A673 (cell line): ENCODE results near the gene DVL3. TPM values are rescaled to one million over a fixed set of nuclear protein-coding genes. Genes with fewer than 3 reads are reported as not detected.

Source experiments
- BruUV-seq: library from RNA; stranded (reverse); fragments of 400-500 nt; replicated peaks from 2 replicates; lab custom pipeline; 2021; lab: Mats Ljungman, UMichigan
- CTCF ChIA-PET: fragments of 300-600 bp; sonication (Branson Sonifier 250); formaldehyde crosslinking; loops from one replicate; lab custom pipeline; 2022; ENCODE audit warnings: antibody characterized with exemption; lab: Charles Lee
- POLR2A ChIA-PET: fragments of 300-600 bp; sonication (Branson Sonifier 250); formaldehyde crosslinking; loops from one replicate; lab custom pipeline; 2022; ENCODE audit warnings: antibody characterized with exemption; ENCODE audit not compliant: low non-redundant PET; lab: Charles Lee
- DNase-seq: peaks from one replicate; pipeline ENCODE4 v3.0.0-alpha.2; 2015; ENCODE audit warnings: low spot score
- H3K27ac ChIP-seq: fragments of 200-600 bp; sonication (generic); 2 replicates; pipeline ENCODE4 v1.5.1; 2016; ENCODE audit warnings: mixed run types, low read depth, mild to moderate bottlenecking, mixed read lengths, antibody characterized with exemption, low read length; ENCODE audit not compliant: poor library complexity, severe bottlenecking
- H3K27me3 ChIP-seq: fragments of 200-600 bp; sonication (generic); replicated peaks from 2 replicates; pipeline ENCODE4 v1.6.1; 2017; ENCODE audit warnings: mixed run types, low read depth, mild to moderate bottlenecking, mixed read lengths, antibody characterized with exemption, low read length; ENCODE audit not compliant: insufficient read depth, poor library complexity
- H3K36me3 ChIP-seq: fragments of 200-600 bp; sonication (generic); 2 replicates; pipeline ENCODE4 v1.6.1; 2016; ENCODE audit warnings: mixed run types, mild to moderate bottlenecking, mixed read lengths, antibody characterized with exemption, low read length; ENCODE audit not compliant: insufficient read depth, poor library complexity, severe bottlenecking
- H3K4me1 ChIP-seq: fragments of 200-600 bp; sonication (generic); 2 replicates; pipeline ENCODE4 v1.6.1; 2017; ENCODE audit warnings: mixed run types, mild to moderate bottlenecking, mixed read lengths, antibody characterized with exemption, low read length; ENCODE audit not compliant: insufficient read depth, poor library complexity, severe bottlenecking
- H3K4me3 ChIP-seq: fragments of 200-600 bp; sonication (generic); 2 replicates; pipeline ENCODE4 v1.5.1; 2016; ENCODE audit warnings: low read depth, mixed run types, mild to moderate bottlenecking, mixed read lengths, low read length; ENCODE audit not compliant: poor library complexity, severe bottlenecking
- H3K9me3 ChIP-seq: fragments of 200-600 bp; sonication (generic); 2 replicates; pipeline ENCODE4 v1.6.1; 2016; ENCODE audit warnings: mixed run types, low read depth, mild to moderate bottlenecking, mixed read lengths, antibody characterized with exemption, low read length; ENCODE audit not compliant: poor library complexity, severe bottlenecking
- EZH2 ChIP-seq: fragments of 200-600 bp; sonication (generic); IDR thresholded peaks from 2 replicates; pipeline ENCODE4 v1.6.1; 2017; ENCODE audit warnings: borderline replicate concordance, low read depth, mild to moderate bottlenecking, mixed read lengths, antibody characterized with exemption, low read length; ENCODE audit not compliant: poor library complexity, severe bottlenecking
- intact Hi-C: fragments of 100-400 bp; cut with micrococcal nuclease; formaldehyde crosslinking; loops from one replicate; pipeline ENCODE4 v1.10.0; 2022; ENCODE audit not compliant: unreplicated experiment
- total RNA-seq: library from RNA; stranded (reverse); gene quantifications from 2 replicates; pipeline ENCODE4 v1.2.3, GENCODE V29; 2021
- TF ChIP-seq, protein P1 (sequence below): fragments of 300-800, 200-600 bp; sonication (generic); conservative IDR thresholded peaks from 2 replicates; pipeline ENCODE4 v1.5.1; 2017; ENCODE audit warnings: low read depth, mild to moderate bottlenecking, antibody characterized with exemption, low read length, moderate library complexity, mixed read lengths

The DVL3 gene
- total RNA-seq, 1 experiment from 2014 or later = 82.6 TPM

DNA sequence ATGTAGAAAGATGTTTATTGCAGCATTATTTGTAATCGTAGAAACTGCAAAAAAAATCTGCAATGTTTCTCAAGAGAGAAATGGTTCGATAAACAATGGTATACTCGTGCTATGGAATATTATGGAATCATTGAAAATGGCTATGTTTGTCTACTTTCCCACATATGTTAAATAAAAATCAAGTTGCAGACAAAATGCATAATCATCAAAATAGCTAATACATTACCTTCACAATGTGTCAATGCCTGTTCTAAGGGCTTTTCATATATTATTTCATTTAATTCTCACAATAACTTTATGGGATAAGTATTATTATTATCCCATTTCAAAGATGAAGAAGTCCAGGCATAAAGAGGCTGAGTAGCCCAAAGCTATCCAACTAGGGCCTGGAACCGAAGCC, 22.2 kb upstream of the DVL3 start:
- H3K36me3 ChIP-seq = no peaks in the 10 kb centered on the region
- no peaks in the 10 kb centered on the region for H3K9me3 ChIP-seq
- intact Hi-C loops = loop anchor here (5.0 kb wide), 1 partner anchor 114 kb away; the partner anchor contains the start of genes ALG3 and EEF1AKMT4
- ChIA-PET POLR2A (no interaction called here), CTCF (no interaction called here)
- H3K27ac ChIP-seq = no peak overlapping the region
- no peak for DNase-seq
- BruUV-seq = no TSS peak
- H3K4me1 ChIP-seq = peaks cover 9% of the 10 kb centered on the region
- H3K4me3 ChIP-seq = no peak overlapping the region
- TF ChIP-seq, protein P1, sequence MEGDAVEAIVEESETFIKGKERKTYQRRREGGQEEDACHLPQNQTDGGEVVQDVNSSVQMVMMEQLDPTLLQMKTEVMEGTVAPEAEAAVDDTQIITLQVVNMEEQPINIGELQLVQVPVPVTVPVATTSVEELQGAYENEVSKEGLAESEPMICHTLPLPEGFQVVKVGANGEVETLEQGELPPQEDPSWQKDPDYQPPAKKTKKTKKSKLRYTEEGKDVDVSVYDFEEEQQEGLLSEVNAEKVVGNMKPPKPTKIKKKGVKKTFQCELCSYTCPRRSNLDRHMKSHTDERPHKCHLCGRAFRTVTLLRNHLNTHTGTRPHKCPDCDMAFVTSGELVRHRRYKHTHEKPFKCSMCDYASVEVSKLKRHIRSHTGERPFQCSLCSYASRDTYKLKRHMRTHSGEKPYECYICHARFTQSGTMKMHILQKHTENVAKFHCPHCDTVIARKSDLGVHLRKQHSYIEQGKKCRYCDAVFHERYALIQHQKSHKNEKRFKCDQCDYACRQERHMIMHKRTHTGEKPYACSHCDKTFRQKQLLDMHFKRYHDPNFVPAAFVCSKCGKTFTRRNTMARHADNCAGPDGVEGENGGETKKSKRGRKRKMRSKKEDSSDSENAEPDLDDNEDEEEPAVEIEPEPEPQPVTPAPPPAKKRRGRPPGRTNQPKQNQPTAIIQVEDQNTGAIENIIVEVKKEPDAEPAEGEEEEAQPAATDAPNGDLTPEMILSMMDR = no peak
- TF ChIP-seq EZH2 = no peak
- no peaks in the 10 kb centered on the region for H3K27me3 ChIP-seq

DNA sequence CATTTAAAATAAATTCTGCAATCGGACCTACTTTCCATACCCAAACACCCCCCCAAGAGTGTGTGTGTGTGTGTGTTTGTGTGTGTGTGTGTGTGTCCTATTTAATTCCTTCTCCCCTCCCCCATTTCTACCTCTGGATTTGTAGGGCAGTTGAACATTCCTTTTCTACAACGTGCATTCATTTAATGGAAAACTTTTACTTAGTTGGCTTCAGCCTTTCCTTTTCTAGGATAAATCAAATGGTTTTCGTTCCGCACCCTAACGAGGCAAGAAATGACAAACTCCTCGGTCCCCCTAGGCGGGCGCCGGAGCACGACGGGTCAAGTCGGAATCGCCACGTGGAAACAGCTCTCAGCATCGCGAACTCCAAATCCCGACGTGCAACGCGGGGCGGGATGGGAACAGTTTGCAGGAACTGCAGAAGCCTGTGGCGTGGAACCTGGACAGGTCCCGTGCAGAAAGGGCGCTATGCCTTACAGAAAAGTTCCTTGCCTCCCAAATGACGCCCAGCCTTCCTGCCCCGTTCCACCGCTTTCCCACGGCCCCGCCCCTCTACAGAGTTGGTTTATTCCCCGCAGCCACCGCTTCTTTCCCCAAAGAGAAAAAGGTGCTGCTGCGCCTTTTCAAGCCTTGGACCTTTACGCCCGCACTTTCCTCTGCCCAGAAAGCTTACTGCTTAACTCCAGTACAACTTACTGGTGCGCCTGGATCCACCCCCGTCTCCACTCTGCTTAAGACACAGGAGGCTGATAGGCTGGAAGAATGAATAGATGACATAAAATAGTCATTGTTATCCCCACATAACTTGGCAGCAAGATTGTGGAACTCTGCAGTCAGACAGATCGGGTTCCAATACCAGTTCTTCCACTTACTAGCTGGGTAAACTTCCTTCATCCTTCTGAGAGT, 21.1 kb upstream of the DVL3 start:
- peak; percentile 94 for DNase-seq
- no peaks in the 10 kb centered on the region for H3K36me3 ChIP-seq
- BruUV-seq = no TSS peak
- H3K27me3 ChIP-seq = no peaks in the 10 kb centered on the region
- H3K4me3 ChIP-seq = peak overlapping the region; percentile 89
- peak overlapping the region; percentile 84 for H3K27ac ChIP-seq
- TF ChIP-seq, protein P1 = no peak
- no peak for TF ChIP-seq EZH2
- intact Hi-C loops = loop anchor here (2.0 to 5.0 kb wide), 2 partner anchors 51 to 113 kb away; partner anchors contain the start of genes ALG3 and EEF1AKMT4
- no peaks in the 10 kb centered on the region for H3K9me3 ChIP-seq
- H3K4me1 ChIP-seq = peaks cover 9% of the 10 kb centered on the region
- ChIA-PET POLR2A (no interaction called here), CTCF (interaction anchor here (0.5 kb wide), 1 partner anchor 14 kb away, joined by 8 read pairs; no protein-coding TSS in a partner anchor)

DNA sequence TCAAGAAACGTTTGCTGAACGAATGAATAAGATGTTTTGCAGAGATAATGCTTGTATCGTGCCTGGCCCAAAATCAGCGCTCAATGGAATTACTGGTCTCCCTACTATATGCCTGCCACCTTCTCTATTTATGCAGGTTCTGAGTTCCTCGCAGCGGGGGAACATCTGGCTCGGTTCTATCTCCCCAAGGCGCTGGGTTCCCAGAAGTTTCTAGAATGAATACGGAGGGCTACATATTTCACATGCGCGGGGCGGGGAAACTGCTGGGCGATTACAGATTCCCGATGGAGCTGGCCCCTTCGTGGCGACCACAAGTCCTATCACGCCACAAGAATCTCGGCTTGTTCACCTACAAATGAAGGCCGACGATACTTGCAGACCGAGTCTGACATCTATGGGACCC, 20.4 kb upstream of the DVL3 start:
- POLR2A ChIA-PET = no interaction called here
- DNase-seq = no peak
- TF ChIP-seq, protein P1 = no peak
- no peak for TF ChIP-seq EZH2
- Histone ChIP-seq H3K4me3 (peak overlapping the region; percentile 89), H3K36me3 (no peaks in the 10 kb centered on the region), H3K9me3 (no peaks in the 10 kb centered on the region), H3K27ac (peak overlapping the region; percentile 84), H3K4me1 (peaks cover 9% of the 10 kb centered on the region), H3K27me3 (no peaks in the 10 kb centered on the region)
- TSS peak; percentile 74 for BruUV-seq
- intact Hi-C loops = loop anchor here (2.0 to 5.0 kb wide), 2 partner anchors 50 to 113 kb away; partner anchors contain the start of genes ALG3 and EEF1AKMT4
- CTCF ChIA-PET = no interaction called here
